Endothelial cell of umbilical vein (primary cell): ENCODE data around the gene ITPR1. TPM values are rescaled to one million over a fixed set of nuclear protein-coding genes. Genes with fewer than 3 reads are reported as not detected.

ENCODE experiments used
- BruUV-seq: library from RNA; stranded (reverse); fragments of 400-500 nt; replicated peaks from 2 replicates; lab custom pipeline; 2021; lab: Mats Ljungman, UMichigan
- CTCF ChIA-PET: fragments of 300-600, 350-600 bp; sonication (Branson Sonifier 250); formaldehyde crosslinking; loops from one replicate; lab custom pipeline; 2021; ENCODE audit warnings: antibody characterized with exemption, inconsistent platforms; lab: Charles Lee
- POLR2A ChIA-PET: fragments of 300-600, 350-600 bp; sonication (Branson Sonifier 250); formaldehyde crosslinking; loops from one replicate; lab custom pipeline; 2021; ENCODE audit warnings: antibody characterized with exemption, inconsistent platforms; lab: Charles Lee
- DNase-seq: peaks from one replicate; pipeline ENCODE4 v3.0.0-alpha.2; 2011; ENCODE audit warnings: low read depth, low spot score
- FAIRE-seq: peaks from 2 replicates; lab custom pipeline; 2011; peaks lifted over from hg19 to GRCh38; lab: Jason Lieb, UNC
- H2AFZ ChIP-seq: 2 replicates; pipeline ENCODE4 v1.6.0; 2012; ENCODE audit warnings: low read depth, low read length, control low read depth, inconsistent platforms
- H3K27ac ChIP-seq: 2 replicates; pipeline ENCODE4 v1.5.1; 2011; ENCODE audit warnings: low read depth, mild to moderate bottlenecking, control low read depth, low read length, moderate library complexity; ENCODE audit not compliant: insufficient read depth
- H3K27me3 ChIP-seq, 2 experiments: 2 replicates each; pipeline versions ENCODE4 v1.6.0 to v1.6.1; 2011; ENCODE audit warnings: low read length in 2 of 2, mixed read lengths in 1 of 2; ENCODE audit not compliant: control insufficient read depth in 2 of 2, insufficient read depth in 2 of 2
- H3K36me3 ChIP-seq, 2 experiments: 2 replicates in 1 of 2; 3 replicates in 1 of 2; pipeline ENCODE4 v1.5.1; 2011; ENCODE audit warnings: low read length in 2 of 2, mild to moderate bottlenecking in 1 of 2, moderate library complexity in 1 of 2; ENCODE audit not compliant: control insufficient read depth in 2 of 2, insufficient read depth in 2 of 2; ENCODE audit errors: extremely low read depth in 1 of 2
- H3K4me1 ChIP-seq: 3 replicates; pipeline ENCODE4 v1.5.1; 2011; ENCODE audit warnings: mild to moderate bottlenecking, low read length; ENCODE audit not compliant: control insufficient read depth, insufficient read depth; ENCODE audit errors: extremely low read depth
- H3K4me2 ChIP-seq: 2 replicates; pipeline ENCODE4 v1.6.1; 2011; ENCODE audit warnings: low read length, control low read depth, mixed read lengths; ENCODE audit not compliant: insufficient read depth
- H3K4me3 ChIP-seq, 3 experiments: fragments of 200-600 bp in 1 of 3; sonication (generic), shearing (Covaris generic) in 1 of 3; replicated peaks in 1 of 3; 2 replicates each; pipeline ENCODE4 v1.5.1; 2011 to 2016; ENCODE audit warnings: control low read depth in 3 of 3, low read length in 3 of 3, mild to moderate bottlenecking in 2 of 3, inconsistent platforms in 1 of 3, low read depth in 1 of 3, moderate library complexity in 1 of 3; ENCODE audit not compliant: insufficient read depth in 1 of 3
- H3K79me2 ChIP-seq: 2 replicates; pipeline ENCODE4 v1.6.0; 2012; ENCODE audit warnings: low read length, inconsistent platforms; ENCODE audit not compliant: control insufficient read depth, insufficient read depth
- H3K9ac ChIP-seq: replicated peaks from 2 replicates; pipeline ENCODE3; 2011; ENCODE audit warnings: low read length, control low read depth; ENCODE audit not compliant: insufficient read depth; ENCODE audit errors: extremely low read depth
- H3K9me1 ChIP-seq: replicated peaks from 3 replicates; pipeline ENCODE4 v1.6.0; 2011; ENCODE audit warnings: mild to moderate bottlenecking, low read length; ENCODE audit not compliant: control insufficient read depth, insufficient read depth; ENCODE audit errors: extremely low read depth
- H3K9me3 ChIP-seq: replicated peaks from 2 replicates; pipeline ENCODE4 v1.5.1; 2012; ENCODE audit warnings: low read length, inconsistent platforms; ENCODE audit not compliant: control insufficient read depth, insufficient read depth
- H4K20me1 ChIP-seq: replicated peaks from 2 replicates; pipeline ENCODE3; 2011; ENCODE audit warnings: mild to moderate bottlenecking, low read length; ENCODE audit not compliant: control insufficient read depth, insufficient read depth; ENCODE audit errors: extremely low read depth
- CTCF ChIP-seq, 2 donors: IDR thresholded peaks; 1 replicate in 1 of 2; 2 replicates in 1 of 2; pipeline ENCODE4 v1.5.1; 2011; ENCODE audit warnings: low read length in 2 of 2, mild to moderate bottlenecking in 2 of 2, moderate library complexity in 2 of 2, control low read depth in 1 of 2, inconsistent platforms in 1 of 2, low read depth in 1 of 2; ENCODE audit not compliant: insufficient read depth in 1 of 2; ENCODE audit errors: extremely low read depth in 1 of 2
- EZH2 ChIP-seq: IDR thresholded peaks from 2 replicates; pipeline ENCODE4 v1.6.1; 2012; ENCODE audit warnings: borderline replicate concordance, low read depth, mild to moderate bottlenecking, moderate library complexity, low read length, inconsistent platforms; ENCODE audit not compliant: severe bottlenecking
- FOS ChIP-seq: IDR thresholded peaks from 2 replicates; pipeline ENCODE4 v1.6.1; 2011; ENCODE audit warnings: mild to moderate bottlenecking, low read length, moderate library complexity, borderline replicate concordance; ENCODE audit not compliant: insufficient read depth
- GATA2 ChIP-seq: IDR thresholded peaks from 2 replicates; pipeline ENCODE4 v1.7.0; 2011; ENCODE audit warnings: low read depth, mild to moderate bottlenecking, moderate library complexity, mixed read lengths, low read length; ENCODE audit not compliant: insufficient read length, insufficient read depth
- JUN ChIP-seq: IDR thresholded peaks from 2 replicates; pipeline ENCODE4 v1.6.1; 2011; ENCODE audit warnings: borderline replicate concordance, low read depth; ENCODE audit not compliant: insufficient read length, insufficient read depth
- MAX ChIP-seq: IDR thresholded peaks from 2 replicates; pipeline ENCODE4 v1.6.1; 2011; ENCODE audit not compliant: insufficient read depth, insufficient read length
- MYC ChIP-seq: IDR thresholded peaks from one replicate; pipeline ENCODE4 v1.6.1; 2011; ENCODE audit warnings: mild to moderate bottlenecking, low read depth, low read length
- POLR2A ChIP-seq: IDR thresholded peaks from 2 replicates; pipeline ENCODE4 v1.6.1; 2012; ENCODE audit warnings: low read depth, mild to moderate bottlenecking, control low read depth, low read length
- POLR2AphosphoS5 ChIP-seq: IDR thresholded peaks from 2 replicates; pipeline ENCODE4 v1.6.1; 2012; ENCODE audit warnings: low read depth, mild to moderate bottlenecking, control low read depth, low read length, moderate library complexity; ENCODE audit not compliant: insufficient read depth
- dilution Hi-C: fragments of 300-500 bp; cut with MboI; formaldehyde crosslinking; loops from one replicate; pipeline ENCODE4 v1.15.0; 2019; ENCODE audit warnings: low sequenced_read_pairs; ENCODE audit not compliant: extremely low pct_ligation_motif_present
- intact Hi-C: fragments of 100-400 bp; cut with micrococcal nuclease; formaldehyde crosslinking; loops from one replicate; pipeline ENCODE4 v1.10.0; 2022
- polyA plus RNA-seq, 4 experiments: library from polyadenylated mRNA; depleted of rRNA in 3 of 4; stranded (reverse) in 3 of 4; unstranded in 1 of 4; fragments of >200 nt; gene quantifications; 2 replicates each; pipeline versions ENCODE4 v1.2.1 to v1.2.3, GENCODE V29; 2011 to 2012; ENCODE audit warnings: missing spikeins in 1 of 4
- total RNA-seq: library from RNA; stranded (reverse); gene quantifications from 2 replicates; pipeline ENCODE4 v1.2.3, GENCODE V29; 2021

Gene ITPR1
- total and polyA plus RNA-seq, 2 donors (not counting 3 experiments of a cell fraction or from before 2014, with no cell fraction given) = 5.1 to 16.1 TPM

DNA sequence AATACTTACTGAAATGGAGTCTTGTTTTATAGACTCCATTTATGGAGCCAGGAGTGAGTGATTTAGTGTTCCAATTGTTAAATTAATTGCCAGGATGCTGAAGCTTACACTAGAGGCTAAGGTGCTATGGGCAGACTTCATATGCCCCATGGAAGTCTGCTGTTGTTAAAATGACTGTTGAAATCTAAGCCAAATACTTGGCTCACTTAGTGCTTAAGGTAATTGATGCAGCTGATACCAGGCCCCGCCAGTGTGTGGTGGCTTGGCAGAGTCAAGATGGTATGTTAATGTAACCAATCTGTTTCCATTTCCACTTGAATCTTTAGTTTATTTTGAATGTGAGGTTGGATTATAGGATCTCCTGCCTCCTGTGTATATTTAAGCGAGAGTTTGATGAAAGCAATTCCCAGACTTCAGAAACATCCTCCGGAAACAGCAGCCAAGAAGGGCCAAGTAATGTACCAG is 187.1 kb downstream of the ITPR1 start:
- ChIA-PET CTCF (interaction anchor here (1.5 kb wide), 1 partner anchor 12 kb away, joined by 3 read pairs; no protein-coding TSS in a partner anchor), POLR2A (no interaction called here)
- no peaks in the 10 kb centered on the region for H3K4me1 ChIP-seq
- no peaks in the 10 kb centered on the region for H3K79me2 ChIP-seq
- H2AFZ ChIP-seq = no peak overlapping the region
- H3K27ac ChIP-seq = no peak overlapping the region
- FAIRE-seq (no peak), DNase-seq (no peak)
- intact Hi-C loops = no loop called here
- H3K36me3 ChIP-seq = no peaks in the 10 kb centered on the region
- no peaks in the 10 kb centered on the region for H3K27me3 ChIP-seq
- H3K4me2 ChIP-seq = no peak overlapping the region
- TF ChIP-seq POLR2A (no peak), FOS (no peak), JUN (no peak), POLR2AphosphoS5 (no peak), EZH2 (no peak), MYC (no peak), CTCF (IDR thresholded peaks at IDR 0.05; ENCODE audit: extremely low read depth in 1 of 2, insufficient read depth in 1 of 2, low read depth in 1 of 2, low read length in 2 of 2) (no peak), GATA2 (no peak), MAX (no peak)
- dilution Hi-C loops = no loop called here
- H3K4me3 ChIP-seq = no peak overlapping the region
- no peaks in the 10 kb centered on the region for H4K20me1 ChIP-seq
- no peaks in the 10 kb centered on the region for H3K9me1 ChIP-seq
- no peaks in the 10 kb centered on the region for H3K9me3 ChIP-seq
- BruUV-seq = no TSS peak
- H3K9ac ChIP-seq = no peak overlapping the region
